Measurements from ENCODE around the gene TMEM176A. TPM values are rescaled to one million over a fixed set of nuclear protein-coding genes. Genes with fewer than 3 reads are reported as not detected.
A peak's percentile ranks its signal among the peaks of the same experiment; 100 is the strongest.

TMEM176A gene
- total RNA-seq, 4 donors from 2014 or later, result 3.2 to 12.9 (median 6.0) TPM

DNA sequence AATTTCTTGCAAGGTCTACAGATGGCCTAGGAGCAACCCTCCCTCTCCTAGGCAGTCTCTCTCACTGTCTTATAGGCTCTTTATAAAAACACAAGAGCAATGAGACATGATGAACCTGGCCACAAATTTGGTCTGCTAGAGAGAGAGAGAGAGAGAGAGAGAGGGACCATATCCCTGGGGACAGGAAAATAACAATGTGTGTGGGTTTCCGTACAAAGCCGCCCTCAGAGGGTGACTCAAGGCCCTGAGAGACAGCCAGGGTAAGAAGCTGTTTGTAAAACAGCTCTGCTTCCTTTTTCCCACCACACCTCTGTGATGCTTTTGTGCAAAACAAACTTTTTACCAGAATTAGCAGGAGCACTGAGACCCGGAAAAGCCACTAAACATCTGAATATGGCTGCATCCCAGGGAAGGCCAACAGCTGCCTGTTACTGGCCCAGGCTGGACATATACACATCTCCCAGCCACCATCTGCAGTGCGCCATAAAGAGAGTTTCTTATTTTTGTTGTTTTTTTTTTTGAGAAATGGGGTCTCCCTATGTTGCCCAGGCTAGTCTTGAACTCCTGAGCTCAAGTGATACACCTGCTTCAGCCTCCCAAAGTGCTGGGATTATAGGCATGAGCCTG lies 45.0 kb upstream of the TMEM176A start:
- peak overlapping the region; percentile 41 for H3K27ac ChIP-seq
- DNase-seq (ENCODE audit: low spot score in 2 of 2), result no peak
- TF ChIP-seq POLR2AphosphoS5 (IDR thresholded peaks at IDR 0.05), result no peak
- TF ChIP-seq, protein P1, sequence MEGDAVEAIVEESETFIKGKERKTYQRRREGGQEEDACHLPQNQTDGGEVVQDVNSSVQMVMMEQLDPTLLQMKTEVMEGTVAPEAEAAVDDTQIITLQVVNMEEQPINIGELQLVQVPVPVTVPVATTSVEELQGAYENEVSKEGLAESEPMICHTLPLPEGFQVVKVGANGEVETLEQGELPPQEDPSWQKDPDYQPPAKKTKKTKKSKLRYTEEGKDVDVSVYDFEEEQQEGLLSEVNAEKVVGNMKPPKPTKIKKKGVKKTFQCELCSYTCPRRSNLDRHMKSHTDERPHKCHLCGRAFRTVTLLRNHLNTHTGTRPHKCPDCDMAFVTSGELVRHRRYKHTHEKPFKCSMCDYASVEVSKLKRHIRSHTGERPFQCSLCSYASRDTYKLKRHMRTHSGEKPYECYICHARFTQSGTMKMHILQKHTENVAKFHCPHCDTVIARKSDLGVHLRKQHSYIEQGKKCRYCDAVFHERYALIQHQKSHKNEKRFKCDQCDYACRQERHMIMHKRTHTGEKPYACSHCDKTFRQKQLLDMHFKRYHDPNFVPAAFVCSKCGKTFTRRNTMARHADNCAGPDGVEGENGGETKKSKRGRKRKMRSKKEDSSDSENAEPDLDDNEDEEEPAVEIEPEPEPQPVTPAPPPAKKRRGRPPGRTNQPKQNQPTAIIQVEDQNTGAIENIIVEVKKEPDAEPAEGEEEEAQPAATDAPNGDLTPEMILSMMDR (IDR thresholded peaks at IDR 0.05), result no peak
- TF ChIP-seq POLR2A (IDR thresholded peaks at IDR 0.05), result no peak
- TF ChIP-seq EP300 (IDR thresholded peaks at IDR 0.05), result no peak
- H3K9me3 ChIP-seq, result no peaks in the 10 kb centered on the region
- H3K27me3 ChIP-seq, result no peaks in the 10 kb centered on the region
- H3K36me3 ChIP-seq, result no peaks in the 10 kb centered on the region
- no peak overlapping the region for H3K4me3 ChIP-seq
- 69% methylated on average over 4 of the region's 4 CpGs for WGBS
- peaks cover 7% of the 10 kb centered on the region for H3K4me1 ChIP-seq

DNA sequence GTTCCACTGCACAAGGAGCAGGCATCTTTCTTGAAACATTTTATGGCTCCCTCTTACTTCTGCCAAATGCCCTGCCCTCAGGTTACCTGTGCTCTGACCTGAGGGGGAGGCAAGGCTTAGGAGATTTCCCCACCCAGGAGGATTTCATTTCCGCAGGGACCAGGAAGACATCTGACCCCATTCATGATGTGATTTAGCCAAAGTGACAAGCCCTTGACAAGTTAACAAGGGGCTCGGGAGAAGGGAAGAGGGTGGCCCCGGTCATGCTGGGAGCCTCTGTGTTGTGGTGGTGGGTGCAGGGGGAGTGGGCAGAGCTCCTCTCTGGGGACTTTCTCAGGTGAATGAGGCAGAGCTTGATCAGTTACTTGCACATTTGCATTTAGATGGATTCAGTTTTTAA lies 44.4 kb upstream of the TMEM176A start:
- DNase-seq (ENCODE audit: low spot score in 2 of 2), result no peak
- Histone ChIP-seq H3K27me3 (no peaks in the 10 kb centered on the region), H3K4me3 (no peak overlapping the region), H3K4me1 (peaks cover 7% of the 10 kb centered on the region), H3K9me3 (no peaks in the 10 kb centered on the region), H3K36me3 (no peaks in the 10 kb centered on the region), H3K27ac (peak overlapping the region; percentile 41)
- 62% methylated on average over 3 of the region's 3 CpGs for WGBS
- TF ChIP-seq POLR2AphosphoS5 (IDR thresholded peaks at IDR 0.05) (no peak), EP300 (IDR thresholded peaks at IDR 0.05) (no peak), POLR2A (IDR thresholded peaks at IDR 0.05) (no peak)
- TF ChIP-seq, protein P1 (IDR thresholded peaks at IDR 0.05), result no peak

DNA sequence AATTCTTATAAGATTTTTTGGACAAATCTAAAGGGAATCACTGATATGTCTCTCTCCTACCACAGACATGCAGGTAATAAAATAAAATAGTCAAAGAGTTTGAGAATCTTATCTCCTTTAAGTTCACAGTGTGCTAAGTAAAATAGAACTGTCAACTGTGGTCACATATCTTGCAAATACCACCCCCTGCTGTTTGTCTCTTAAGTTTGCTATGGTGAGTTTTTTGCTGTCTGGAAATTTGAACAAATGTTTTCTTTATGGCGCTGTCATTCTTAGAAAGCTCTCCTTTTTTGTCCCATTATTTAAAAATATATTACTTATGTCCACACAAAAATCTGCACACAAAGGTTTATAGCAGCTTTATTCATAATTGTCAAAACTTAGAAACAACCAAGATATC lies 43.7 kb upstream of the TMEM176A start:
- no peaks in the 10 kb centered on the region for H3K36me3 ChIP-seq
- no peak for DNase-seq (ENCODE audit: low spot score in 2 of 2)
- H3K9me3 ChIP-seq, result no peaks in the 10 kb centered on the region
- TF ChIP-seq POLR2AphosphoS5 (IDR thresholded peaks at IDR 0.05) (no peak), EP300 (IDR thresholded peaks at IDR 0.05) (no peak), POLR2A (IDR thresholded peaks at IDR 0.05) (no peak)
- TF ChIP-seq, protein P1 (IDR thresholded peaks at IDR 0.05), result peak in 1 of 2 donors; percentile 14
- 28% methylated on average over 1 of the region's 1 CpG for WGBS
- no peak overlapping the region for H3K4me3 ChIP-seq
- no peak overlapping the region for H3K27ac ChIP-seq
- peaks cover 7% of the 10 kb centered on the region for H3K4me1 ChIP-seq
- H3K27me3 ChIP-seq, result no peaks in the 10 kb centered on the region

DNA sequence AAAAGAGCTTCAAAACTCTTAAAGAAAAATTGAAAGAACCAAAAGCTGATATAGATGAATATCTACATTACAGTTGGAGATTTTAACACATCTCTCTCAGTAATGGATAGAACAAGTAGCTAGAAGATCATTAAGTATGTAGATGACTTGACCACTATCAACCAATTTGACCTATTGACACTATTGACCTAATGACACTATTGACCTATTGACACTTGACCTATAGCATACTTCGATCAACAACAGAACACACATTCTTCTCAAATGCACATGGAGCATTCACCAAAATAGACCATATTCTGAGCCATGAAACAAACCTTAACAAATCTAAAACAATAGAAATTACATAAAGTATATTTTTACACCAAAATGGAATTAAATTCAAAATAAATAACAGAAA lies 41.1 kb upstream of the TMEM176A start:
- DNase-seq (ENCODE audit: low spot score in 2 of 2), result no peak
- H3K4me3 ChIP-seq, result no peak overlapping the region
- 86% methylated on average over 1 of the region's 1 CpG for WGBS
- no peak overlapping the region for H3K27ac ChIP-seq
- no peaks in the 10 kb centered on the region for H3K9me3 ChIP-seq
- H3K27me3 ChIP-seq, result no peaks in the 10 kb centered on the region
- peaks cover 7% of the 10 kb centered on the region for H3K4me1 ChIP-seq
- TF ChIP-seq POLR2A (IDR thresholded peaks at IDR 0.05) (no peak), POLR2AphosphoS5 (IDR thresholded peaks at IDR 0.05) (no peak), EP300 (IDR thresholded peaks at IDR 0.05) (no peak)
- TF ChIP-seq, protein P1 (IDR thresholded peaks at IDR 0.05), result no peak
- no peaks in the 10 kb centered on the region for H3K36me3 ChIP-seq

DNA sequence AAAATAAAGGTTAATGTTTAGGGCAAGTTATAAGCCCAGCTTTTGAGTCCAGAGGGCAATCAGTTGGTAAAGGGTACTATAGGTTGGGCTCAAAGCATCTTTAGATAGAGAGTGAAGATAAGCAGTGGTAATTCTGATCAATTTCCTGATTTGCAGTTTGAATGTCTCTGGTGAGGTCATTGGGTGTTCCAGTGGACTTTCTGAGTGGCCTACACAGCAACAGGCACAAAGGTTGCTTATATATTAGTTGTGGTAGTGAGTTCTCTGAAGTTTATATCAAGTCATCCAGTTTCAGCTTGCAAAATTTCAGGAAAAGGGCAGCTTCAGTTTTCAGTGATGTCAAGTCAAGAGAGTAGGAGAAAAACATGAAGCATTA lies 34.2 kb upstream of the TMEM176A start:
- TF ChIP-seq, protein P1 (IDR thresholded peaks at IDR 0.05), result no peak
- TF ChIP-seq EP300 (IDR thresholded peaks at IDR 0.05) (no peak), POLR2AphosphoS5 (IDR thresholded peaks at IDR 0.05) (no peak), POLR2A (IDR thresholded peaks at IDR 0.05) (no peak)
- H3K27me3 ChIP-seq, result no peaks in the 10 kb centered on the region
- DNase-seq (ENCODE audit: low spot score in 2 of 2), result no peak
- no peak overlapping the region for H3K4me3 ChIP-seq
- H3K4me1 ChIP-seq, result no peaks in the 10 kb centered on the region
- H3K36me3 ChIP-seq, result no peaks in the 10 kb centered on the region
- no peak overlapping the region for H3K27ac ChIP-seq
- no peaks in the 10 kb centered on the region for H3K9me3 ChIP-seq
